OCI-LY1 (cell line): ENCODE measurements around the gene L3MBTL1.

Experiments used
- H2AFZ ChIP-seq: fragments of 200-600 bp; sonication (generic), shearing (Covaris generic); 2 replicates; pipeline ENCODE4 v1.6.0; 2014; ENCODE audit warnings: antibody characterized with exemption, mild to moderate bottlenecking, low read length
- H3F3A ChIP-seq: fragments of 200-600 bp; sonication (generic), shearing (Covaris generic); 2 replicates; pipeline ENCODE4 v1.6.0; 2014; ENCODE audit warnings: mild to moderate bottlenecking, antibody characterized with exemption, low read length, moderate library complexity; ENCODE audit not compliant: insufficient read depth
- H3K27ac ChIP-seq: fragments of 200-600 bp; sonication (generic); 2 replicates; pipeline ENCODE4 v1.5.1; 2014; ENCODE audit warnings: low read length, mixed run types, mild to moderate bottlenecking, low read depth; ENCODE audit not compliant: poor library complexity, severe bottlenecking
- H3K27me3 ChIP-seq: fragments of 200-600 bp; sonication (generic); 2 replicates; pipeline ENCODE4 v1.6.0; 2014; ENCODE audit warnings: antibody characterized with exemption, mild to moderate bottlenecking, low read length, moderate library complexity; ENCODE audit not compliant: insufficient read depth
- H3K36me3 ChIP-seq: fragments of 200-600 bp; sonication (generic); 2 replicates; pipeline ENCODE4 v1.6.1; 2014; ENCODE audit warnings: mild to moderate bottlenecking, antibody characterized with exemption, low read length, moderate library complexity, mixed read lengths; ENCODE audit not compliant: insufficient read depth
- H3K4me1 ChIP-seq: fragments of 200-600 bp; sonication (generic); 2 replicates; pipeline ENCODE4 v1.5.1; 2014; ENCODE audit warnings: mild to moderate bottlenecking, low read length, moderate library complexity; ENCODE audit not compliant: insufficient read depth, severe bottlenecking
- H3K4me2 ChIP-seq: fragments of 200-600 bp; sonication (generic), shearing (Covaris generic); 2 replicates; pipeline ENCODE4 v1.6.1; 2014; ENCODE audit warnings: low read length
- H3K4me3 ChIP-seq: fragments of 200-600 bp; sonication (generic); 2 replicates; pipeline ENCODE4 v1.5.1; 2014; ENCODE audit warnings: low read length, low read depth, mild to moderate bottlenecking, mixed read lengths; ENCODE audit not compliant: poor library complexity, severe bottlenecking
- H3K79me2 ChIP-seq: fragments of 200-600 bp; shearing (Covaris generic); 2 replicates; pipeline ENCODE4 v1.6.1; 2016; ENCODE audit warnings: mixed run types, low read length, mixed read lengths; ENCODE audit not compliant: insufficient read depth
- H3K9ac ChIP-seq: fragments of 200-600 bp; sonication (generic), shearing (Covaris generic); 2 replicates; pipeline ENCODE4 v1.6.1; 2014; ENCODE audit warnings: mild to moderate bottlenecking, low read length, mixed read lengths
- H3K9me2 ChIP-seq: fragments of 200-600 bp; sonication (generic), shearing (Covaris generic); 2 replicates; pipeline ENCODE4 v1.6.1; 2014; ENCODE audit warnings: low read depth, mild to moderate bottlenecking, low read length, mixed read lengths
- H3K9me3 ChIP-seq: fragments of 200-600 bp; shearing (Covaris generic); 2 replicates; pipeline ENCODE4 v1.6.1; 2014; ENCODE audit warnings: low read length, mixed read lengths
- H4K20me1 ChIP-seq: fragments of 200-600 bp; sonication (generic), shearing (Covaris generic); 2 replicates; pipeline ENCODE4 v1.6.0; 2016; ENCODE audit warnings: mild to moderate bottlenecking, low read length; ENCODE audit not compliant: insufficient read depth
- EZH2 ChIP-seq: fragments of 200-600 bp; sonication (generic), shearing (Covaris generic); IDR thresholded peaks from 2 replicates; pipeline ENCODE4 v1.8.0; 2017; ENCODE audit warnings: borderline replicate concordance, mixed run types, mild to moderate bottlenecking, antibody characterized with exemption, low read length, moderate library complexity, mixed read lengths
- TF ChIP-seq, protein P1 (sequence below): fragments of 200-600 bp; sonication (generic), shearing (Covaris generic); IDR thresholded peaks from 2 replicates; pipeline ENCODE4 v1.5.1; 2017; ENCODE audit warnings: mild to moderate bottlenecking, antibody characterized with exemption, low read length, moderate library complexity, mixed read lengths

L3MBTL1 gene

DNA sequence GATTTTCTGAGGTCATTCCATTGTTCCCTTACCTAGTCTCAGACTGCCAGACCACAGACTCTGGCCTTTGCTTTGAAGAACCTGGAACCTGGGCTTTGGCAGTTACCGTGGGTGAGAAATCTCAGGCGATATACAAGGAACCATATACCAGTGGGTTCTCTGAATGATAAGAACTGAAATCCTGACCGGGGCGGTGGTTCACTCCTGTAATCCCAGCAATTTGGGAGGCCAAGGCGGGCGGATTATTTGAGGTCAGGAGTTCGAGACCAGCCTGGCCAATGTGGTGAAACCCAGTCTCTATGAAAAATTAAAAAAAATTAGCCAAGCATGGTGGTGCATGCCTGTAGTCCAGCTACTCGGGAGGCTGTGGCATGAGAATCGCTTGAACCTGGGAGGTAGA, 37.0 kb downstream of the L3MBTL1 start:
- Histone ChIP-seq H3K79me2 (no peaks in the 10 kb centered on the region), H4K20me1 (no peaks in the 10 kb centered on the region), H3K4me1 (no peaks in the 10 kb centered on the region), H3K27ac (no peak overlapping the region), H3K27me3 (no peaks in the 10 kb centered on the region), H3K36me3 (0 out of 2 replicates have a peak, but pooled peaks cover 7% of the 10 kb centered on the region), H3F3A (no peaks in the 10 kb centered on the region), H2AFZ (no peak overlapping the region), H3K4me3 (no peak overlapping the region), H3K9me3 (no peaks in the 10 kb centered on the region), H3K9ac (no peak overlapping the region), H3K9me2 (no peaks in the 10 kb centered on the region), H3K4me2 (no peak overlapping the region)
- TF ChIP-seq, protein P1, sequence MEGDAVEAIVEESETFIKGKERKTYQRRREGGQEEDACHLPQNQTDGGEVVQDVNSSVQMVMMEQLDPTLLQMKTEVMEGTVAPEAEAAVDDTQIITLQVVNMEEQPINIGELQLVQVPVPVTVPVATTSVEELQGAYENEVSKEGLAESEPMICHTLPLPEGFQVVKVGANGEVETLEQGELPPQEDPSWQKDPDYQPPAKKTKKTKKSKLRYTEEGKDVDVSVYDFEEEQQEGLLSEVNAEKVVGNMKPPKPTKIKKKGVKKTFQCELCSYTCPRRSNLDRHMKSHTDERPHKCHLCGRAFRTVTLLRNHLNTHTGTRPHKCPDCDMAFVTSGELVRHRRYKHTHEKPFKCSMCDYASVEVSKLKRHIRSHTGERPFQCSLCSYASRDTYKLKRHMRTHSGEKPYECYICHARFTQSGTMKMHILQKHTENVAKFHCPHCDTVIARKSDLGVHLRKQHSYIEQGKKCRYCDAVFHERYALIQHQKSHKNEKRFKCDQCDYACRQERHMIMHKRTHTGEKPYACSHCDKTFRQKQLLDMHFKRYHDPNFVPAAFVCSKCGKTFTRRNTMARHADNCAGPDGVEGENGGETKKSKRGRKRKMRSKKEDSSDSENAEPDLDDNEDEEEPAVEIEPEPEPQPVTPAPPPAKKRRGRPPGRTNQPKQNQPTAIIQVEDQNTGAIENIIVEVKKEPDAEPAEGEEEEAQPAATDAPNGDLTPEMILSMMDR = no peak
- no peak for TF ChIP-seq EZH2

DNA sequence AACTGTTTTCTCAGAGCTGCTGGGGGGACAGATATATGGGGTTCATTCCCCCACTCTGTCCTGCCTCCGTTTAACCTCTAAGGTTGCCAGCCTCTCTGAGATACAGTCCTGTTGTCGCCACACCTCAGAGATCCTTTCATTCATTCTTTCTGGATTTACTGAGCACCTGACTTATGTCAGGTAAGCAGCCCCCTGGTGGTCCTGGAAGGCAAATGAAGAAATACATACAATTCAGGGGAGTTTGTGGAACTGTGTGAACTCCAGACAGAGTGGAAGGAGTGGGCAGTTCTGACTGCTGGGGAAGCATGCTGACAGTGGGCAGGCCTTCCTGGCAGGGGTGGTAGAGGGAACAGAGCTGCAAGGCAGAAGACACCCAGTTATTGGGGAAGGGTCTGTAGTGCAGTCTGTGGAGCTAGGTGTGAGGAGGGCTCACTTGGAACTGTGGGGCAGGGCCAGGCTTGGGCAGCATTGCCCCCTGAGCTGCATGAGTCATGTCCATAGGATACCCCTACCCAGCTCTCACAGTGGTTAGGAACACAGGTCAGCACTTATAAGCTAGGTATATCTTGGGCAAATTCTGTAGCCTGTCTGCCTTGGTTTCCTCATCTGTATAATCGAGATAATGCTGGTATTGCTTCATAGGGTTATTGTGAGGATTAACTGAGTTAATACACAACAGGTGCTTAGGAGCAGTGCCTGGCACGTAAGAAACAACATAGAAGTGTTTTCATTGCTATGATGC, 38.5 kb downstream of the L3MBTL1 start:
- H2AFZ ChIP-seq = no peak overlapping the region
- 0 out of 2 replicates have a peak, but pooled peaks cover 3% of the 10 kb centered on the region for H3K36me3 ChIP-seq
- TF ChIP-seq, protein P1 = peak; percentile 36; the same call in 1 of the 2 replicates
- TF ChIP-seq EZH2 = no peak
- no peaks in the 10 kb centered on the region for H3K79me2 ChIP-seq
- no peak overlapping the region for H3K27ac ChIP-seq
- no peaks in the 10 kb centered on the region for H3K4me1 ChIP-seq
- no peaks in the 10 kb centered on the region for H3K27me3 ChIP-seq
- no peak overlapping the region for H3K4me3 ChIP-seq
- H4K20me1 ChIP-seq = no peaks in the 10 kb centered on the region
- no peaks in the 10 kb centered on the region for H3K9me2 ChIP-seq
- no peak overlapping the region for H3K9ac ChIP-seq
- H3K4me2 ChIP-seq = no peak overlapping the region
- H3F3A ChIP-seq = no peaks in the 10 kb centered on the region
- no peaks in the 10 kb centered on the region for H3K9me3 ChIP-seq

DNA sequence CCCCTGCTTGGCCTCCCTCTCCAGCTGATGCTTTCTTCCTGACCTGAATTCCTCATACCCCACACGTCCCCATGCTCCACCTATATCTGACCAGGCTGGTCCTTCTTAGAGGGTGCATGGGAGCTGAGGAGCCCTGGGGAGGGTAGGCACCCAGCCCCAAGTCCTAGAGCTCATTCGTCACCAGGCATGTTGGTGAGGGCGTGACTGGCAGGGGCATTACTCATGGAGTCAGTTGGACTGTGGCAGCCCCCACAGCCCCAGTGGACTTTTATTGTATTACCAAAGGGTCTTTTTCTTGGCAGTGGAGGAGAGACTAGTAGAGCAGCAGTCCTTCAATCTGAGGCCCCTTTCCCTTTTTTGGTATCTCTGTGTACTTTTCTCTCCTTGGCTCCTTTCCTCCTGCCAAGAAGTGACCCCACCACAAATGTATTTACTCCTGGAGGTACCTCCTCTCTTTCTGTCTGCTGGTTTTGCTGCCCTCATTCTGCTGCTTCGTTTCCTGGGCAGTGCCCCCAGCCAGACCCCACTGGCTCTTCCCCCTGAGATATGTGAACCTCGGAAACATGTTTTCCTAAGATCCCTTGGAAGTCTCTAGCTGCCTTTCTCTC, 40.9 kb downstream of the L3MBTL1 start:
- no peaks in the 10 kb centered on the region for H3K36me3 ChIP-seq
- H3F3A ChIP-seq = no peaks in the 10 kb centered on the region
- no peaks in the 10 kb centered on the region for H3K79me2 ChIP-seq
- H3K9ac ChIP-seq = no peak overlapping the region
- H3K27me3 ChIP-seq = no peaks in the 10 kb centered on the region
- no peak for TF ChIP-seq EZH2
- TF ChIP-seq, protein P1 = no peak
- no peaks in the 10 kb centered on the region for H4K20me1 ChIP-seq
- H3K9me2 ChIP-seq = no peaks in the 10 kb centered on the region
- no peak overlapping the region for H3K27ac ChIP-seq
- H3K9me3 ChIP-seq = no peaks in the 10 kb centered on the region
- H3K4me2 ChIP-seq = no peak overlapping the region
- no peak overlapping the region for H2AFZ ChIP-seq
- no peaks in the 10 kb centered on the region for H3K4me1 ChIP-seq
- H3K4me3 ChIP-seq = no peak overlapping the region
